ENCODE measurements around the gene KCNE1. TPM values are rescaled to one million over a fixed set of nuclear protein-coding genes. Genes with fewer than 3 reads are reported as not detected.

The KCNE1 gene
- total and polyA plus RNA-seq, 2 of the 13 experiments (the other 11 are each of a cell fraction or from before 2014, with no cell fraction given) = 0.35 TPM; not detected in 1

DNA sequence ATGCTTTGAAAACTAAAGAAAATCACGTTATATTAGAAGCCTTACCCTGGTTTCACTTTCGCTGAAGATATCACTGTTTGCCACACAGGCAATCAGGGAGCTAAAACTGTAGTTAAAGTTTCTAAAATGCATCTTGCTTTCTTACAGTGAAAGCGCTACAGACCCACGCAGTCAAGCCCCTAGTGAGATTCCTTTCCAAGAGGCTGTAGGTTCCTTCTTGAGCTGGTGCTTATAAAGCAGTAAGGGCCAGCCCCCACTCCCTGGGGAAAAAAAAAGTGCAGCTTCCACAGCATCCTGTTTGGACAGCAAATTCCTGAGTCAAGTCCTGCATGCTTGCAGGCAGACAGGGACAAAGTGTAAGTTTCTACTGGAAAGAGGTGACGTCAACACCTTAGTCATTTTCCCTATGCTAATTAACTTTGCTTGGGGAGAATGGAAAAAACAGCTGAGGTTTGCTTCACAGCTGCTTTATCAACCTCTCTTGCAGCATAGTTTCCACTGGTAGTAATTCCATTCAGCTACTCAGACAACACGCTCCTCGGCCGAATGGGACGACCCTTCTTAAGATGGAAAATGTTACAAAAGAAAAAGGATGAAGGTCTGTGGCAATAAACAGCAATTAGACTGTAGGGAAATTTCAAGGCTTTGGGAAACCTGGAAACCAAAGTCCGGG, 14.7 kb upstream of the KCNE1 start:
- peak; percentile 96 for DNase-seq (ENCODE audit: low spot score)
- CTCF ChIA-PET (ENCODE audit: low intra/inter-chr PET ratio, low total read pairs) = no interaction called here
- Histone ChIP-seq H4K20me1 (ENCODE audit: insufficient read depth, low read length) (peaks cover 4% of the 10 kb centered on the region; the same call in 1 of the 2 replicates), H3K27ac (ENCODE audit: extremely low read length, insufficient read depth, low read length) (peak overlapping the region; percentile 87), H3K27me3 (ENCODE audit: control insufficient read depth in 1 of 2, insufficient read depth in 2 of 2, low read length in 2 of 2) (no peaks in the 10 kb centered on the region), H3K4me1 (ENCODE audit: insufficient read depth, low read length) (peaks cover 62% of the 10 kb centered on the region), H3K9me3 (ENCODE audit: low read length) (no peaks in the 10 kb centered on the region), H3K4me3 (replicated peaks in 1 of 3; ENCODE audit: insufficient read depth in 1 of 3, low read depth in 2 of 3, low read length in 3 of 3) (peak overlapping the region; percentile 60 to 70 (median 65)), H3K79me2 (ENCODE audit: insufficient read depth, low read length) (peaks cover 18% of the 10 kb centered on the region), H3K36me3 (replicated peaks in 1 of 2; ENCODE audit: control insufficient read depth in 1 of 2, insufficient read depth in 2 of 2, low read length in 2 of 2) (no peaks in the 10 kb centered on the region; a peak in 1 of 5 replicates), H3K9ac (ENCODE audit: insufficient read depth, low read depth, low read length) (peak overlapping the region; percentile 87), H2AFZ (ENCODE audit: low read length) (no peak overlapping the region), H3K4me2 (ENCODE audit: low read depth, low read length) (peak overlapping the region; percentile 94)
- peak; percentile 69 for ATAC-seq
- FAIRE-seq = peak; percentile 87
- POLR2A ChIA-PET = interaction anchor here (0.6 to 6.7 kb wide), 10 partner anchors 9 to 1448 kb away, joined by 3 to 120 read pairs (median 4); no protein-coding TSS in a partner anchor
- in situ Hi-C loops (cut with HindIII; ENCODE audit: extremely low pct_ligation_motif_present, low pct_unique_long_range_greater_than_20kb) = no loop called here
- 2% methylated on average over 10 of the region's 10 CpGs for WGBS (ENCODE audit: low lambda C conversion rate)
- no TSS peak for BruUV-seq (replicated peaks)
- intact Hi-C loops (cut with micrococcal nuclease; ENCODE audit: unreplicated experiment) = loop anchor here (1.0 kb wide), 1 partner anchor 18 kb away; no protein-coding TSS in a partner anchor
- TF ChIP-seq ZNF530 (CRISPR knock-in tag; IDR thresholded peaks at IDR 0.05; ENCODE audit: low read depth) (no peak), ASH2L (IDR thresholded peaks at IDR 0.05; ENCODE audit: insufficient read length, low read depth, low read length) (peak; percentile 85), TAF1 (CRISPR knock-in tag; IDR thresholded peaks at IDR 0.05) (peak; percentile 64), SOX6 (IDR thresholded peaks at IDR 0.05) (no peak), SOX6 (CRISPR knock-in tag; IDR thresholded peaks at IDR 0.05) (peak; percentile 86), SIN3A (IDR thresholded peaks at IDR 0.05; ENCODE audit: borderline replicate concordance, low read depth, low read length) (peak; percentile 63; the same call in 1 of the 2 replicates), RXRA (CRISPR knock-in tag; IDR thresholded peaks at IDR 0.05) (peak; percentile 47; the same call in 1 of the 2 replicates), WIZ (CRISPR knock-in tag; IDR thresholded peaks at IDR 0.05) (no peak), ZBTB1 (CRISPR knock-in tag; IDR thresholded peaks at IDR 0.05; ENCODE audit: borderline replicate concordance) (no peak), ZNF230 (CRISPR knock-in tag; IDR thresholded peaks at IDR 0.05) (no peak), ZNF205 (CRISPR knock-in tag; IDR thresholded peaks at IDR 0.05) (peak; percentile 53; the same call in 1 of the 2 replicates), ZNF772 (CRISPR knock-in tag; IDR thresholded peaks at IDR 0.05) (no peak)
- TF ChIP-seq, protein P1, sequence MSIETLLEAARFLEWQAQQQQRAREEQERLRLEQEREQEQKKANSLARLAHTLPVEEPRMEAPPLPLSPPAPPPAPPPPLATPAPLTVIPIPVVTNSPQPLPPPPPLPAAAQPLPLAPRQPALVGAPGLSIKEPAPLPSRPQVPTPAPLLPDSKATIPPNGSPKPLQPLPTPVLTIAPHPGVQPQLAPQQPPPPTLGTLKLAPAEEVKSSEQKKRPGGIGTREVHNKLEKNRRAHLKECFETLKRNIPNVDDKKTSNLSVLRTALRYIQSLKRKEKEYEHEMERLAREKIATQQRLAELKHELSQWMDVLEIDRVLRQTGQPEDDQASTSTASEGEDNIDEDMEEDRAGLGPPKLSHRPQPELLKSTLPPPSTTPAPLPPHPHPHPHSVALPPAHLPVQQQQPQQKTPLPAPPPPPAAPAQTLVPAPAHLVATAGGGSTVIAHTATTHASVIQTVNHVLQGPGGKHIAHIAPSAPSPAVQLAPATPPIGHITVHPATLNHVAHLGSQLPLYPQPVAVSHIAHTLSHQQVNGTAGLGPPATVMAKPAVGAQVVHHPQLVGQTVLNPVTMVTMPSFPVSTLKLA (IDR thresholded peaks at IDR 0.05) = no peak
- TF ChIP-seq, protein P2, sequence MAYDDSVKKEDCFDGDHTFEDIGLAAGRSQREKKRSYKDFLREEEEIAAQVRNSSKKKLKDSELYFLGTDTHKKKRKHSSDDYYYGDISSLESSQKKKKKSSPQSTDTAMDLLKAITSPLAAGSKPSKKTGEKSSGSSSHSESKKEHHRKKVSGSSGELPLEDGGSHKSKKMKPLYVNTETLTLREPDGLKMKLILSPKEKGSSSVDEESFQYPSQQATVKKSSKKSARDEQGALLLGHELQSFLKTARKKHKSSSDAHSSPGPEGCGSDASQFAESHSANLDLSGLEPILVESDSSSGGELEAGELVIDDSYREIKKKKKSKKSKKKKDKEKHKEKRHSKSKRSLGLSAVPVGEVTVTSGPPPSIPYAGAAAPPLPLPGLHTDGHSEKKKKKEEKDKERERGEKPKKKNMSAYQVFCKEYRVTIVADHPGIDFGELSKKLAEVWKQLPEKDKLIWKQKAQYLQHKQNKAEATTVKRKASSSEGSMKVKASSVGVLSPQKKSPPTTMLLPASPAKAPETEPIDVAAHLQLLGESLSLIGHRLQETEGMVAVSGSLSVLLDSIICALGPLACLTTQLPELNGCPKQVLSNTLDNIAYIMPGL (CRISPR knock-in tag; IDR thresholded peaks at IDR 0.05; ENCODE audit: borderline replicate concordance in 1 of 2, low read depth in 1 of 2) = peak in 1 of 2 experiments; percentile 35; a peak in 1 of 4 replicates
- TF ChIP-seq, protein P3, sequence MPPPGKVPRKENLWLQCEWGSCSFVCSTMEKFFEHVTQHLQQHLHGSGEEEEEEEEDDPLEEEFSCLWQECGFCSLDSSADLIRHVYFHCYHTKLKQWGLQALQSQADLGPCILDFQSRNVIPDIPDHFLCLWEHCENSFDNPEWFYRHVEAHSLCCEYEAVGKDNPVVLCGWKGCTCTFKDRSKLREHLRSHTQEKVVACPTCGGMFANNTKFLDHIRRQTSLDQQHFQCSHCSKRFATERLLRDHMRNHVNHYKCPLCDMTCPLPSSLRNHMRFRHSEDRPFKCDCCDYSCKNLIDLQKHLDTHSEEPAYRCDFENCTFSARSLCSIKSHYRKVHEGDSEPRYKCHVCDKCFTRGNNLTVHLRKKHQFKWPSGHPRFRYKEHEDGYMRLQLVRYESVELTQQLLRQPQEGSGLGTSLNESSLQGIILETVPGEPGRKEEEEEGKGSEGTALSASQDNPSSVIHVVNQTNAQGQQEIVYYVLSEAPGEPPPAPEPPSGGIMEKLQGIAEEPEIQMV (CRISPR knock-in tag; IDR thresholded peaks at IDR 0.05; ENCODE audit: low read depth) = no peak
- TF ChIP-seq, protein P4, sequence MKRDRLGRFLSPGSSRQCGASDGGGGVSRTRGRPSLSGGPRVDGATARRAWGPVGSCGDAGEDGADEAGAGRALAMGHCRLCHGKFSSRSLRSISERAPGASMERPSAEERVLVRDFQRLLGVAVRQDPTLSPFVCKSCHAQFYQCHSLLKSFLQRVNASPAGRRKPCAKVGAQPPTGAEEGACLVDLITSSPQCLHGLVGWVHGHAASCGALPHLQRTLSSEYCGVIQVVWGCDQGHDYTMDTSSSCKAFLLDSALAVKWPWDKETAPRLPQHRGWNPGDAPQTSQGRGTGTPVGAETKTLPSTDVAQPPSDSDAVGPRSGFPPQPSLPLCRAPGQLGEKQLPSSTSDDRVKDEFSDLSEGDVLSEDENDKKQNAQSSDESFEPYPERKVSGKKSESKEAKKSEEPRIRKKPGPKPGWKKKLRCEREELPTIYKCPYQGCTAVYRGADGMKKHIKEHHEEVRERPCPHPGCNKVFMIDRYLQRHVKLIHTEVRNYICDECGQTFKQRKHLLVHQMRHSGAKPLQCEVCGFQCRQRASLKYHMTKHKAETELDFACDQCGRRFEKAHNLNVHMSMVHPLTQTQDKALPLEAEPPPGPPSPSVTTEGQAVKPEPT (CRISPR knock-in tag; IDR thresholded peaks at IDR 0.05; ENCODE audit: low read depth) = no peak
